VCaP (cell line): ENCODE data around the gene SLC2A13.
"Not testable (repeated sequence)": the region's sequence is repeated elsewhere in the genome, so short reads cannot be mapped to it uniquely, and the experiment has no call there.

Experiments used
- H3K27ac ChIP-seq: fragments of 450-650 bp; 2 replicates; pipeline ENCODE4 v1.5.1; 2017
- TF ChIP-seq, protein P1 (sequence below): fragments of 450-650 bp; conservative IDR thresholded peaks from 2 replicates; pipeline ENCODE4 v1.5.1; 2017; ENCODE audit warnings: mild to moderate bottlenecking, moderate library complexity

The SLC2A13 gene

DNA sequence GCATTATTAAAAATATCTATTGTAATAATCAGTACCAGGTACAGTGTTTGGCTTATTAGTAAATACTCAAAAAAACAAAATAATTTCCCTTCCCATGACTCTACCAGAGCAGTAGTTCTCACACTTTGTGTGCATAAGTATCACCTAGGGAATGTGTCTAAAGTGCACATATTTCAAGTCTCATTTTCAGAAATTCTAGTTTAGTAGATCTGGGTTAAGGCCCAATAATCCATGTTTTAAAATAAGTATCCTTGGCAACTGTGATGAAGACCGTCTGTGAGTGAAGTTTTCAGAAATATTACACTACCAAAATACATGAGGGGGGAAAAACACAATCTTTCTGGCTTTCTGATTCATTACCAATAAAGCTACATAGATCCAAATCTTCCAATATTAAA is 237.6 kb downstream of the SLC2A13 start:
- TF ChIP-seq, protein P1, sequence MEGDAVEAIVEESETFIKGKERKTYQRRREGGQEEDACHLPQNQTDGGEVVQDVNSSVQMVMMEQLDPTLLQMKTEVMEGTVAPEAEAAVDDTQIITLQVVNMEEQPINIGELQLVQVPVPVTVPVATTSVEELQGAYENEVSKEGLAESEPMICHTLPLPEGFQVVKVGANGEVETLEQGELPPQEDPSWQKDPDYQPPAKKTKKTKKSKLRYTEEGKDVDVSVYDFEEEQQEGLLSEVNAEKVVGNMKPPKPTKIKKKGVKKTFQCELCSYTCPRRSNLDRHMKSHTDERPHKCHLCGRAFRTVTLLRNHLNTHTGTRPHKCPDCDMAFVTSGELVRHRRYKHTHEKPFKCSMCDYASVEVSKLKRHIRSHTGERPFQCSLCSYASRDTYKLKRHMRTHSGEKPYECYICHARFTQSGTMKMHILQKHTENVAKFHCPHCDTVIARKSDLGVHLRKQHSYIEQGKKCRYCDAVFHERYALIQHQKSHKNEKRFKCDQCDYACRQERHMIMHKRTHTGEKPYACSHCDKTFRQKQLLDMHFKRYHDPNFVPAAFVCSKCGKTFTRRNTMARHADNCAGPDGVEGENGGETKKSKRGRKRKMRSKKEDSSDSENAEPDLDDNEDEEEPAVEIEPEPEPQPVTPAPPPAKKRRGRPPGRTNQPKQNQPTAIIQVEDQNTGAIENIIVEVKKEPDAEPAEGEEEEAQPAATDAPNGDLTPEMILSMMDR: no peak
- no peak overlapping the region for H3K27ac ChIP-seq

DNA sequence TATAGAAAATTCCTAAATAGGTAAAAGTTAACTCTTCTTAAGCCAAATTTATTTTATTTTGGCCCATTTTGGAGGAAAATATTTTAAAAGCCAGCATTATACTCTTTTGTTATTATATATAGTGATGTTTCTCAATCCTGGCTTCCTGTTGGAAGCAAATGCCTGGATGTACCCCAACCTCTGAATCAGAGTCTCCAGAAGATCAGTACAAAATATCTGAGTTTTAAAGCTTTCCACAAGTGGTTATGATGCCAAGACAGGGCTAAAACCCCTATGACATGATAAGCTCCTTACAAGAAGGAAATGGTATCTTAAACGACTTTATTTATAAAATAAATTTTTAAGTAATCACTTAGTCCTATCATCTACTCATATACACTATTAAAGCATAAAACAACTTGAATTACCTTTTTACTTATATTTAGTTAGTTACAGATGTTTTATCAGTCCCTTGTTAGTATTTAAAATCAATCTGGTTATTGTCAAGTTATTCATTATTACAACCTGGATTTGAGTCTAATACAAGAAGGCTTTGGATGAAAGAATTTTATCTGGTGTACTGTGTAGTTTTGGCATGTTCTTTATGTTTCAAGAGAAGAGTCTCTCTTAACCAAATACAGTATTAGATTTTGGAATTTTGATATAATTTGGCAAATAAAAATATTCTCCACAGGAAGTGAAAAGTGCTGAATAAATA is 238.1 kb downstream of the SLC2A13 start:
- TF ChIP-seq, protein P1: no peak
- H3K27ac ChIP-seq: no peak overlapping the region

DNA sequence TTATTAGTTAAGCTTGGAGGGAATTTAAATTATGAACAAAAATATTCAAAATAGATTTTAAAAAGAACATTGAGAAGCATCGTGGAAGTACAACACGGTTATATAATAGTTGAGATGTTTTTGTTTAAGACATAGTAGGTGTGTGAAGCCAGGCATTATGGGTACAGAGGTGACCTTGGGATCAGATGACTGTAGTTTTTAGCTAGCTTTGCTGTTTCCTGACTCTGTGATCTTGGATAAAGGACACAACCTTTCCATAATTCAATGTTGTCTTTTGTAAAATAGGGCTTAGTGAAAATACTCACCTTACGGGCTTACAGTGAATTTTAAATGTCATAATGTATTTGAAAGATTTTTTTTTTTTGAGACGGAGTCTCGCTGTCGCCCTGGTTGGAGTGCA is 239.7 kb downstream of the SLC2A13 start:
- no peak overlapping the region for H3K27ac ChIP-seq
- TF ChIP-seq, protein P1: no peak

DNA sequence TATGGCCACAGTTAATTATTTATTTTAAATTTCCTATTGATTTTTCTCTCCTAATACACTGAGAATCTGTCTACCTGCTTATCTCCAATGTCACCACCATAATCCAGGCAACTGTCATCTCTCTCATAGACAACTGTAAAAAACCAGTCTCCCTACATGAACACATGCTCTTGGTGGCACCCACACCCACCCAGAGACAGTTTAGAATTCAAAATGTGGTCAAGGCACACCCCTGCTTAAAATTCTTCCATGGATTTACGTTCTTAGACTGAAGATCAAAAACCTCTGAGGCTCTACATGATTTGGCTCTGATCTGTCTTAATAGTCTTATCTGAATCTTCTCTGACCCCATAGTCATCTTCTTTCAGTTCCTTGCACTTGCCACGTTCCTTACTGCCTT is 245.2 kb downstream of the SLC2A13 start:
- H3K27ac ChIP-seq: no peak overlapping the region
- TF ChIP-seq, protein P1: no peak

DNA sequence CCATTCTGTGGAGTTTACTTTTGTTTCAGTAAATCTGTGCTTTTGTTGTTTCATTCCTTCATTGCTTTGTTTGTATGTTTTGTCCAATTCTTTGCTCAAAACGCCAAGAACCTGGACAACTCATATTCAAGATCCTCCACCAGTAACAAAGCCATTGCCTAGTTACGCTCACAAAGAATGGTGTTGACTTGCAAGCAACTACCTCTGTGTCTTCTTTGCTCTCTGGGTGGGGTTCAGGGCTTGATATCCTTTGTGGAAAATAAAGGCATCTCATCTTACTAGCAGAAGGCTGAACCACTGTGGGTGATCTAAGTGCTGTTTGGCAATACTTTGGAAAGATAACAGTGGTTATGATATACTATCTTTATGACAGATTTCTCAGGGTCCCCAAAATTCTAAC is 252.9 kb downstream of the SLC2A13 start:
- H3K27ac ChIP-seq: no peak overlapping the region
- TF ChIP-seq, protein P1: no peak

DNA sequence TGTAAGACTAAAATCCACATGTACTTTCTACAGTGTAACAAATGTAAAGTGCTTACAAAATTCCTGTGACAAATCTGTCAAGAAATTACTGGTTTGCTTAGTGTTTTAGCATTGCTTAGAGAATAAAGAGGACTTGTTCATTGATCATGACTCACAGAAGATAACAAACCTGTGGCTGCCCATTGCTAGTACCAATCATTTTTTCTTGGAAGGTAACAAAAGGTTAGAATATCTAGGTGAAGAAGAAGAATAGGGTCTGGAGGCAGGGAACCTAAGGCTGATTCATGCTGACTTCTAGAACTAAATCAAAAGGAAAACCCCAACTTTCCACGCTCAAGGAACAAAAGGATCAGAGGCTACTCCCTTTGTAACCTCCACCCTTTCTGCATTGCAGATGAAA is 253.5 kb downstream of the SLC2A13 start:
- TF ChIP-seq, protein P1: no peak
- H3K27ac ChIP-seq: no peak overlapping the region

DNA sequence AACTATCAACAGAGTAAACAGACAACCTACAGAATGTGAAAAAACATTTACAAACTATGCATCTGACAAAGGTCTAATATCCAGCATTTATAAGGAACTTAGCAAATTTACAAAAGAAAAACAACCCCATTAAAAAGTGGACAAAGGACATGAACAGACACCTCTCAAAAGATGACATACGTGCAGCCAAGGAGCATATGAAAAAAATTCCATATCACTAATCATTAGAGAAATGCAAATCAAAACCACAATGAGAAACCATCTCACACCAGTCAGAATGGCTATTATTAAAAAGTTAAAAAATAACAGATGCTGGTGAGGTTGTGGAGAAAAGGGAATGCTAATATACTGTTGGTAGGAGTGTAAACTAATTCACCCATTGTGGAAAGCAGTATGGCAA is 257.7 kb downstream of the SLC2A13 start:
- H3K27ac ChIP-seq: not testable (repeated sequence)

DNA sequence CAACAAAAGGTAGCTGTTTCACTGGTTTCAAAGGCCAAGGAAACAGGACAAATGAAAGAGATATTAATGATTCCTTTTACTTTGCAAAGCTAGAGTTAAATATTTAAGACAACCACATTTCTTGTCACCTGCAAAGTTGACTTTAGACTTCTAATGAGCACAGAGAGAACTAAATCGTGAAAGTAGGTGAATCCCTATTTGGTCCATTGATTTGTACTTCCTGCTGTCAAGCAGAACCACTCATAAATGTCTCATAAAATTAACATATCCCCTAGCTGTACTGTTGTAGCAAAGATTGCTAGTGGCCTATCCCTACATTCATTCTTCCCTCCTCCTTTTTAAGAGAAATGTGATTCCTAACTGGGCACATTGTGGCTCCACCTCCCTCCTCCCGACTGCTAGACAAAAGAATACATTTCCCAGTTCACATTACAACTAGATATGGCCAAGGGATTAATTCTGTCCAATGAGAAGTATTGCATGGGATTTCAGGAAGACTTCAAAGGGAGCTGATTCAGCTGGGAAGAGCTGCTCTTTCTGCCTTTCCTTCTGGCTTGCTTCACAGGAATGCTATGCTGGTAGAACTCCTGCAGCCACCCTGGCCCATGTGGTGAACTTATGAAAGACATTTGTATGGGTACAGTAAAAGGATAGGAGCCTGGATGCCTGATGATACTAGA is 258.8 kb downstream of the SLC2A13 start:
- H3K27ac ChIP-seq: no peak overlapping the region
- TF ChIP-seq, protein P1: no peak
